Left ventricle myocardium inferior (tissue), 1 donor: ENCODE results near the gene ROBO2. TPM values are rescaled to one million over a fixed set of nuclear protein-coding genes. Genes with fewer than 3 reads are reported as not detected.

Source experiments
- DNase-seq: peaks from one replicate; pipeline ENCODE4 v3.0.0-alpha.2; 2020
- H3K27ac ChIP-seq: fragments of 200-600 bp; replicated peaks from 2 replicates; pipeline ENCODE4 v1.8.0; 2021
- H3K27me3 ChIP-seq: fragments of 200-600 bp; 2 replicates; pipeline ENCODE4 v1.8.0; 2021; ENCODE audit warnings: low read depth
- H3K36me3 ChIP-seq: fragments of 200-600 bp; 2 replicates; pipeline ENCODE4 v1.8.0; 2021
- H3K4me1 ChIP-seq: fragments of 200-600 bp; 2 replicates; pipeline ENCODE4 v1.8.0; 2021
- H3K4me3 ChIP-seq: fragments of 200-600 bp; 2 replicates; pipeline ENCODE4 v1.8.0; 2021; ENCODE audit warnings: mild to moderate bottlenecking, moderate library complexity
- H3K9me3 ChIP-seq: fragments of 200-600 bp; replicated peaks from 2 replicates; pipeline ENCODE4 v1.8.0; 2021
- CTCF ChIP-seq: fragments of 200-600 bp; IDR thresholded peaks from 2 replicates; pipeline ENCODE4 v1.8.0; 2021; ENCODE audit warnings: antibody characterized with exemption, mild to moderate bottlenecking, borderline replicate concordance
- intact Hi-C: fragments of 100-400 bp; cut with micrococcal nuclease; formaldehyde crosslinking; loops from one replicate; pipeline ENCODE4 v1.11.0; 2022
- total RNA-seq: library from RNA; stranded (reverse); fragmentation: NEBNext Ultra II Directional; extraction: Animal tissue kit (Norgen Biotek cat#: 25700); gene quantifications from one replicate; pipeline ENCODE4 v1.2.1, GENCODE V29; 2021
- donor health status: DM: no; HTN: yes; CAD: no; lungs with severe emphysema.

ROBO2 gene
- total RNA-seq, 1 donor from 2014 or later: 0.19 TPM

GRCh38 chr3:77460326-77460725, 420.4 kb downstream of the ROBO2 start:
- intact Hi-C loops: no loop called here
- DNase-seq: no peak
- H3K4me1 ChIP-seq: no peaks in the 10 kb centered on the region
- no peaks in the 10 kb centered on the region for H3K36me3 ChIP-seq
- H3K27me3 ChIP-seq: no peaks in the 10 kb centered on the region
- no peaks in the 10 kb centered on the region for H3K9me3 ChIP-seq
- no peak for TF ChIP-seq CTCF
- H3K4me3 ChIP-seq: no peak overlapping the region
- no peak overlapping the region for H3K27ac ChIP-seq

GRCh38 chr3:77462951-77463350, 423.1 kb downstream of the ROBO2 start:
- Histone ChIP-seq H3K27me3 (no peaks in the 10 kb centered on the region), H3K4me1 (peaks cover 11% of the 10 kb centered on the region), H3K4me3 (no peak overlapping the region), H3K27ac (no peak overlapping the region), H3K36me3 (no peaks in the 10 kb centered on the region), H3K9me3 (no peaks in the 10 kb centered on the region)
- DNase-seq: no peak
- TF ChIP-seq CTCF: no peak
- intact Hi-C loops: no loop called here

- TF ChIP-seq CTCF: no peak
- Histone ChIP-seq H3K4me1 (peaks cover 23% of the 10 kb centered on the region), H3K27me3 (no peaks in the 10 kb centered on the region), H3K9me3 (no peaks in the 10 kb centered on the region), H3K27ac (no peak overlapping the region), H3K36me3 (no peaks in the 10 kb centered on the region), H3K4me3 (no peak overlapping the region)
- DNase-seq: no peak
- intact Hi-C loops: no loop called here
These were observed 424.3 kb downstream of the ROBO2 start for GRCh38 chr3:77464111-77464688.

- intact Hi-C loops: no loop called here
- Histone ChIP-seq H3K27ac (no peak overlapping the region), H3K36me3 (no peaks in the 10 kb centered on the region), H3K9me3 (no peaks in the 10 kb centered on the region), H3K4me1 (peaks cover 31% of the 10 kb centered on the region), H3K4me3 (no peak overlapping the region), H3K27me3 (no peaks in the 10 kb centered on the region)
- no peak for DNase-seq
- TF ChIP-seq CTCF: no peak
These were observed 426.7 kb downstream of the ROBO2 start for GRCh38 chr3:77466562-77467115.

- Histone ChIP-seq H3K9me3 (no peaks in the 10 kb centered on the region), H3K27ac (peak overlapping the region; percentile 16), H3K4me3 (no peak overlapping the region), H3K4me1 (peaks cover 31% of the 10 kb centered on the region), H3K27me3 (no peaks in the 10 kb centered on the region), H3K36me3 (no peaks in the 10 kb centered on the region)
- no peak for TF ChIP-seq CTCF
- peak; percentile 21 for DNase-seq
- intact Hi-C loops: no loop called here
These were observed 428.1 kb downstream of the ROBO2 start for GRCh38 chr3:77467702-77468625.
